Stimulated activated memory B cell treated with anti-CD40 and anti-IgM and Interleukin-4, amounts not matched to agents 10 μg/mL and 1 μg/mL and 100 μg/mL, for 72 hours (primary cell): ENCODE data around the gene PALM.
A peak's percentile ranks its signal among the peaks of the same experiment; 100 is the strongest.

ENCODE experiments used
- ATAC-seq: fragments of 150-1000 bp; cut with Tn5 transposase; 2 replicates; pipeline ENCODE4 v1.10.0; 2021
- H3K27ac Mint-ChIP-seq: one replicate; pipeline ENCODE4 v1.8.0; 2022; ENCODE audit warnings: mild to moderate bottlenecking, mixed read lengths
- H3K27me3 Mint-ChIP-seq: one replicate; pipeline ENCODE4 v1.8.0; 2022; ENCODE audit warnings: mixed read lengths
- H3K36me3 Mint-ChIP-seq: one replicate; pipeline ENCODE4 v1.8.0; 2022; ENCODE audit warnings: mixed read lengths
- H3K4me1 Mint-ChIP-seq: one replicate; pipeline ENCODE4 v1.8.0; 2022; ENCODE audit warnings: mixed read lengths
- H3K4me3 Mint-ChIP-seq: one replicate; pipeline ENCODE4 v1.8.0; 2022; ENCODE audit warnings: mild to moderate bottlenecking, moderate library complexity, mixed read lengths
- H3K9me3 Mint-ChIP-seq: one replicate; pipeline ENCODE4 v1.8.0; 2022; ENCODE audit warnings: mixed read lengths

PALM gene

DNA sequence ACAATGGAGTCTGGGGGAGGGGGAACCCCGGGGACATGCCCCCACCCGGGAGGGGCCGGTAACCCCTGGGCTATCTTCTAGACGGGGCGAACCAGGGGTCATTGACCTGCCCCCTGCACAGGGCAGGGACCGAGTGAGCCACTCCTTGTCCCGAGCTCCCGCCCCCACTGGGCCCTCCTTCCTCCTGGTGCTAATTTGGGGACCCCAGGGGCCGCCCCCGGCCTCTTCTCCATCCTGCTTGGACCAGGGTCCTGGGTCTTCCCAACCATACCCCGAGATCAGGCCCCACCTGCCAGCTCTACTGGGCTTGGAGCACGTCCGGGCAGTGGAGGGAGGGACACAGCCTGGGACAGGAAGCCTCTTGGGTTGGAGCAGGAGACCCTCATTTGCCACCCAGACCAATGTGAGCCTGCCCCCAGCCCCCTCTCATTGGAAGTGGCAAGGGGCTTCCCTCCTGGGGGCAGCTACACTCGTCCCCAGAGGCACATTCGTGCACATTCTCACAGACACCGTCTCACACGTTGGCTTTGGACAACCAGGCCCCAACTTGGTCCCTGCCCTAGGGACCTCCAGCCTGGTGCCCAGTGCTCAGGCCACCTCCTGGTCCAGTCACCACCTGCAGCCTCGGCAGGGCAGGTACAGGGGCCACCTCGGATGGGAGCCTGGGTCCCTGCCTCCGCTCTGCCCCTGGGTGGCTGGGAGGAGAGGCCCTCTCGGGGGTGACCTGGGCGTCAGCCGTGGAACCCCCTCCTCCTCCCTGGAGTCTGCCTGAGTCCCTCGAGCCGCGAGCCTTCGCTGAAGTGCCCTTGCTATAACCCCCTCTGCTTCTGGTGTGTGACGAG lies 38.9 kb downstream of the PALM start:
- Mint-ChIP-seq H3K27ac (no peak overlapping the region), H3K36me3 (no peaks in the 10 kb centered on the region), H3K4me1 (peaks cover 7% of the 10 kb centered on the region), H3K4me3 (no peak overlapping the region), H3K9me3 (no peaks in the 10 kb centered on the region), H3K27me3 (no peaks in the 10 kb centered on the region)
- ATAC-seq, result no peak

- Mint-ChIP-seq H3K36me3 (no peaks in the 10 kb centered on the region), H3K27ac (no peak overlapping the region), H3K27me3 (no peaks in the 10 kb centered on the region), H3K4me3 (no peak overlapping the region), H3K9me3 (no peaks in the 10 kb centered on the region), H3K4me1 (peaks cover 3% of the 10 kb centered on the region)
- ATAC-seq, result no peak
These were observed 39.5 kb downstream of the PALM start for GRCh38 chr19:748274-748598.

DNA sequence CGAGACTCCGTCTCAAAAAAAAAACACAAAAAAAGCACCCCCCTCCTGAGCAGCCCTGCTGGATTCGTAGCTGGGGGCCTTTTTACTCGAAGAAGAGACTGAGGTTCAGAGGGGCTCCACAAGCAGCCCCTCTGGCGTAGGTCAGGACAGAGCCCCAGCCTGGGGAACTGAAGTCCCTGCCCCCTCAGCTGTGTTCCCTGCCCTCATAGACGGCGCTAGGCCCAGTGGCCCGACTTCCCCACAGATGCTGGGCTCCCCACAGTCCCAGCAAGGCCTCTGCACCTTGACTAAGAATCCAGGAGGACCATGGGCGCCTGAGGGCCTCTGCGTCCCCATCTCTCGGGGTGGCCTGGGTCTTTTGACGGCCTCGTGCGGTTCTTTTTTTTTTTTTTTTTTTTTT lies 41.1 kb downstream of the PALM start:
- Mint-ChIP-seq H3K27ac (no peak overlapping the region), H3K4me3 (no peak overlapping the region), H3K4me1 (no peaks in the 10 kb centered on the region), H3K27me3 (peaks cover 8% of the 10 kb centered on the region), H3K36me3 (no peaks in the 10 kb centered on the region), H3K9me3 (no peaks in the 10 kb centered on the region)
- no peak for ATAC-seq

GRCh38 chr19:750640-751423 lies 42.1 kb downstream of the PALM start, which contains the start of gene MISP:
Gene MISP (plus strand): TSS chr19:751112. CDS start chr19:756947, 5,835 bp downstream.
- Mint-ChIP-seq H3K36me3 (no peaks in the 10 kb centered on the region), H3K4me3 (no peak within 1 kb of the TSS), H3K9me3 (no peaks in the 10 kb centered on the region), H3K4me1 (no peaks in the 10 kb centered on the region), H3K27me3 (peaks cover 12% of the 10 kb centered on the region), H3K27ac (no peak within 1 kb of the TSS)
- no peak for ATAC-seq

- Mint-ChIP-seq H3K9me3 (no peaks in the 10 kb centered on the region), H3K36me3 (no peaks in the 10 kb centered on the region), H3K4me3 (no peak overlapping the region), H3K27me3 (peaks cover 12% of the 10 kb centered on the region), H3K27ac (no peak overlapping the region), H3K4me1 (no peaks in the 10 kb centered on the region)
- no peak for ATAC-seq
These were observed 43.0 kb downstream of the PALM start for GRCh38 chr19:751501-752341.

DNA sequence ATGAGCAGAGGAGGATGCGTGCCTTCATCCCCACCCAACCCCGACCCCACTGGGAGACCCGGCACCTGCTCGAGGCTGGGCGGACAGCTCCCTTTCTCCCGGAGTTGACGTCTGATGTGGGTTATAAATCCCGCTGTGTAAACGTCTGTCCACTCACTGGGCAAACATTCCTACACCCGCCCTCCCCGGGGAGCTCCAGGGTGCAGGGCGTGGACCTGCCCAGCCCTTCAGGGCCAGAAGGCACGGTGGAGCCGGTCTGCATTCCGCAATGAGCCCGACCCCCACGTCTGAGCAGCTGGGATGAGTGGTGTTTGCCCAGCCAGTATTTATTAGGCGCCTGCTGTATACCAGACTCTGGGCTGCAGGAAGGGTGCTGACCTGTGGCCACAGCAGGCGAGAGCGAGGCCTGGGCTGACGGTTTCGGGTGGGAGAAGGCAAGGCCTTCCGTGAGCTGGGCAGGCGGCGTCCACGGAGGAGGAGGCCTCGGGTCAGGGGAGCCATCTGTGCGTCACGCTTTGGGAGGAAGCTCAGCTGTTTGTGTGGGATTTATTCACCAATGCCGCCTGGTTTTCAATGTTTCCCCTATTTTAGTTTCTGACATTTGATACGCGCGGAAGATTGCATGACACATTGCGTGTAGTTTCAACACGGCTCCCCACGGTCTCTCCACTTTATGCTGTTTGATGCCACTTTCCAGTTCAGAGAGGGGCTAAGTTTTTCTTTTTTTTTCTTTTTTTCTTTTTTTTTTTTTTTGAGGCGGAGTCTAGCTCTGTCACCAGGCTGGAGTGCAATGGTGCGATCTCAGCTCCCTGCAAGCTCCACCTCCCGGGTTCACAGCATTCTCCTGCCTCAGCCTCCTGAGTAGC lies 44.1 kb downstream of the PALM start:
- Mint-ChIP-seq H3K27ac (no peak overlapping the region), H3K27me3 (peaks cover 12% of the 10 kb centered on the region), H3K4me1 (no peaks in the 10 kb centered on the region), H3K4me3 (no peak overlapping the region), H3K36me3 (no peaks in the 10 kb centered on the region), H3K9me3 (no peaks in the 10 kb centered on the region)
- no peak for ATAC-seq

DNA sequence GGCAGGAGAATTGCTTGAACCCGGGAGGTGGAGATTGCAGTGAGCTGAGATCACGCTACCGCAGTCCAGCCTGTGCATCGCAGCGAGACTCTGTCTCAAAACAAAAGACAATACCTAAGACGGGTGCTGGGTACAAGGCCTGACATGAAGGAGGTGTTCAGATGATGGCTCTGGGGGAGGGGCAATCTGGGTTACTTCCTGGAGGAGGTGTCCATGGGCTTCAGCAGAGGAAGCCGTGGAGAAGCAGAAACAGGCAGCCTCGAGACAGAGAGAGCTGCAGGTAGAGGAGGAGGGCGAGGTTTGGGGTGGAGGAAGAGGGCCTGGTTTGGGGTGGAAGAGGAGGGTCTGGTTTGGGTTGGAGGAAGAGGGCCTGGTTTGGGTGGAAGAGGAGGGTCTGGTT lies 45.8 kb downstream of the PALM start:
- H3K27ac Mint-ChIP-seq, result no peak overlapping the region
- H3K4me3 Mint-ChIP-seq, result peak overlapping the region; percentile 37
- no peak for ATAC-seq
- peaks cover under 1% of the 10 kb centered on the region for H3K9me3 Mint-ChIP-seq
- H3K4me1 Mint-ChIP-seq, result no peaks in the 10 kb centered on the region
- H3K36me3 Mint-ChIP-seq, result no peaks in the 10 kb centered on the region
- peaks cover 12% of the 10 kb centered on the region for H3K27me3 Mint-ChIP-seq

- Mint-ChIP-seq H3K4me3 (no peak overlapping the region), H3K36me3 (no peaks in the 10 kb centered on the region), H3K9me3 (peaks cover 4% of the 10 kb centered on the region), H3K4me1 (no peaks in the 10 kb centered on the region), H3K27me3 (peaks cover 12% of the 10 kb centered on the region), H3K27ac (no peak overlapping the region)
- no peak for ATAC-seq
These were observed 46.3 kb downstream of the PALM start for GRCh38 chr19:755063-755462.

- ATAC-seq, result peak; percentile 38
- Mint-ChIP-seq H3K4me3 (no peak overlapping the region), H3K27ac (no peak overlapping the region), H3K9me3 (peaks cover 4% of the 10 kb centered on the region), H3K4me1 (no peaks in the 10 kb centered on the region), H3K27me3 (peaks cover 12% of the 10 kb centered on the region), H3K36me3 (no peaks in the 10 kb centered on the region)
These were observed 47.5 kb downstream of the PALM start for GRCh38 chr19:756236-756635.

GRCh38 chr19:756821-757688 lies 48.3 kb downstream of the PALM start:
- Mint-ChIP-seq H3K36me3 (no peaks in the 10 kb centered on the region), H3K4me3 (no peak overlapping the region)
- ATAC-seq, result no peak

GRCh38 chr19:757811-758668 lies 49.3 kb downstream of the PALM start:
- peak; percentile 36 for ATAC-seq
- no peak overlapping the region for H3K4me3 Mint-ChIP-seq
- peaks cover 12% of the 10 kb centered on the region for H3K27me3 Mint-ChIP-seq
- H3K4me1 Mint-ChIP-seq, result no peaks in the 10 kb centered on the region
- H3K27ac Mint-ChIP-seq, result no peak overlapping the region
- H3K9me3 Mint-ChIP-seq, result peaks cover 4% of the 10 kb centered on the region
- H3K36me3 Mint-ChIP-seq, result no peaks in the 10 kb centered on the region

More at GRCh38 chr19:756821-757688, 48.3 kb downstream of the PALM start:
- Mint-ChIP-seq H3K27ac (no peak overlapping the region), H3K27me3 (peaks cover 12% of the 10 kb centered on the region), H3K4me1 (no peaks in the 10 kb centered on the region), H3K9me3 (peaks cover 4% of the 10 kb centered on the region)

- no peak overlapping the region for H3K27ac Mint-ChIP-seq
- H3K9me3 Mint-ChIP-seq, result peaks cover 4% of the 10 kb centered on the region
- ATAC-seq, result no peak
- no peaks in the 10 kb centered on the region for H3K36me3 Mint-ChIP-seq
- no peaks in the 10 kb centered on the region for H3K4me1 Mint-ChIP-seq
- H3K4me3 Mint-ChIP-seq, result no peak overlapping the region
- H3K27me3 Mint-ChIP-seq, result peaks cover 21% of the 10 kb centered on the region
These were observed 54.4 kb downstream of the PALM start for GRCh38 chr19:763181-763580.

GRCh38 chr19:763869-764268 lies 55.1 kb downstream of the PALM start:
- no peaks in the 10 kb centered on the region for H3K36me3 Mint-ChIP-seq
- H3K4me3 Mint-ChIP-seq, result no peak overlapping the region
- peaks cover 21% of the 10 kb centered on the region for H3K27me3 Mint-ChIP-seq
- no peaks in the 10 kb centered on the region for H3K4me1 Mint-ChIP-seq
- no peak for ATAC-seq
- H3K27ac Mint-ChIP-seq, result no peak overlapping the region
- peaks cover 4% of the 10 kb centered on the region for H3K9me3 Mint-ChIP-seq
